Pericardium fibroblast (primary cell): ENCODE results near the gene NPAS3. TPM values are rescaled to one million over a fixed set of nuclear protein-coding genes. Genes with fewer than 3 reads are reported as not detected.

Experiments
- total RNA-seq: library from RNA; depleted of rRNA; stranded (reverse); fragments of >200 nt; gene quantifications from 2 replicates; pipeline ENCODE4 v1.2.3, GENCODE V29; 2015

Gene NPAS3
- 0.35 and 0.51 TPM in 2 replicates for total RNA-seq

DNA sequence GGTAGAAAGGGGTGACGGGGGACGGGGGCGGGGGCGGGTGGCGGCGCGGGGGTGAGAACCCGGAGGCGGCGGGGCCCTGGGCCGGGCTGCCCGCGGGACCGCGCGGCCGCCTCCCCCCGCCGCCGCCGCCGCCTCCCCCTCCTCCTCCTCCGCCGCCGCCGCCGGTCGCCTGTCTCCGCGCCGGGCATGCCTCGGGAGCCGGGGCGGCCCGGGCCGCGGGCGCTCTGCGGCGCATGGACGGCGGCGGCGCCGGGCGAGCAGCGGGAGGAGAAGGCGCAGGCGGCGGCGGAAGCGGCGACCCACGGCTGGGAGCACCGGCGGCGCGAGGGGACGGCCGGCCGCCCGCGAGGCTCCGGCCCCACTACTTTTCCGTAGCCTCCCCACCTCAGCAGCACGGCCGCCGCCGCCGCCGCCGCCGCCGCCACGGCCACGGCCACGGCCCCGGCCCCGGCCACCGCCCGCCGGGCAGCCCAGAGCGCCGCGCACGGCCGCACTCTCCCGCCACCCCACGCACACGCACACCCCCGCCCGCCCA lies at the start of gene NPAS3:
Gene NPAS3, plus strand, starts transcription at position 161 of the 535 bp plus-strand sequence.

